Adrenal gland (tissue), 12 donors: Measurements from ENCODE around the gene ACTL10. TPM values are rescaled to one million over a fixed set of nuclear protein-coding genes. Genes with fewer than 3 reads are reported as not detected.
A peak's percentile ranks its signal among the peaks of the same experiment; 100 is the strongest.

Experiments
- DNase-seq, 7 donors: peaks; one replicate each; pipeline ENCODE4 v3.0.0-alpha.2; 2019 to 2020
- H3K27ac ChIP-seq, 5 donors: fragments of 200-600 bp; sonication (generic) in 4 of 5; 1 replicate in 3 of 5; 2 replicates in 2 of 5; pipeline versions ENCODE4 v1.5.1 to v1.8.0; 2016 to 2020; ENCODE audit warnings: mild to moderate bottlenecking in 1 of 5
- H3K27me3 ChIP-seq: fragments of 200-600 bp; 2 replicates; pipeline ENCODE4 v1.8.0; 2021
- H3K36me3 ChIP-seq, 2 donors: fragments of 200-600 bp; replicated peaks in 1 of 2; 1 replicate in 1 of 2; 2 replicates in 1 of 2; pipeline versions ENCODE4 v1.5.1 to v1.8.0; 2018 to 2022
- H3K4me1 ChIP-seq, 2 donors: fragments of 200-600 bp; replicated peaks in 1 of 2; 1 replicate in 1 of 2; 2 replicates in 1 of 2; pipeline versions ENCODE4 v1.5.1 to v1.8.0; 2018 to 2021
- H3K4me3 ChIP-seq, 4 donors: fragments of 200-600 bp; sonication (generic) in 3 of 4; one replicate each; pipeline ENCODE4 v1.5.1; 2016 to 2018
- H3K9me3 ChIP-seq, 3 donors: fragments of 200-600 bp; sonication (generic) in 1 of 3; replicated peaks in 1 of 3; 1 replicate in 2 of 3; 2 replicates in 1 of 3; pipeline versions ENCODE4 v1.5.1 to v1.8.0; 2016 to 2021
- POLR2A ChIP-seq, 2 donors: fragments of 450-650 bp; IDR thresholded peaks; one replicate each; pipeline ENCODE4 v1.6.1; 2017; ENCODE audit warnings: antibody characterized with exemption in 2 of 2, mild to moderate bottlenecking in 2 of 2, moderate library complexity in 1 of 2
- WGBS, 4 donors: extraction: QIAGEN DNeasy Blood & Tissue Kit in 2 of 4; methylation state at CpG; one replicate each; pipeline versions ENCODE4 v1.1.5 to v1.1.7; 2013 to 2017; 5-methylcytosine and 5-hydroxymethylcytosine counted together
- intact Hi-C, 2 donors: fragments of 100-400 bp; cut with DNase I; formaldehyde crosslinking; loops; one replicate each; pipeline versions ENCODE4 v1.14.1 to v1.15.0; 2022 to 2023
- polyA plus RNA-seq, 3 donors: library from polyadenylated mRNA; stranded (reverse); fragments of 200-250 nt in 2 of 3; fragments of 350-450 nt in 1 of 3; fragmentation: Illumina TruSeq in 1 of 3; extraction: RNeasy Lipid Tissue Mini Kit (QIAGEN cat#74804) in 1 of 3; gene quantifications; one replicate each; pipeline ENCODE4 v1.2.3, GENCODE V29; 2013 to 2014
- total RNA-seq, 9 donors: library from RNA; depleted of rRNA in 4 of 9; stranded (reverse); fragments of >200 nt in 4 of 9; fragments of 120-200 nt in 1 of 9; fragmentation: NEBNext Ultra II Directional in 1 of 9; extraction: Animal tissue kit (Norgen Biotek cat#: 25700) in 1 of 9; gene quantifications; one replicate each; pipeline versions ENCODE4 v1.1.0 to v1.2.4, GENCODE V29; 2013 to 2023
- TF ChIP-seq, protein P1 (sequence below), 6 experiments: fragments of 450-650 bp in 4 of 6; fragments of 200-600 bp in 2 of 6; sonication (generic) in 1 of 6; IDR thresholded peaks; 1 replicate in 5 of 6; 2 replicates in 1 of 6; pipeline versions ENCODE4 v1.5.1 to v1.8.0; 2016 to 2021; ENCODE audit warnings: antibody characterized with exemption in 6 of 6, mild to moderate bottlenecking in 2 of 6, moderate library complexity in 1 of 6
- donor health status: healthy with polysubstance abuse.
- donor health status: Bipolar disorder and iron deficiency.
- donor health status: DM: yes; HTN: yes; CAD: no.
- donor health status: DM: no; HTN: no; CAD: no.
- donor health status: DM: no; HTN: no; CAD: no.
- donor health status: DM: yes; HTN: yes; CAD: no.

Gene ACTL10
- total and polyA plus RNA-seq, 12 donors = 0.18 to 3.1 (median 0.58) TPM

DNA sequence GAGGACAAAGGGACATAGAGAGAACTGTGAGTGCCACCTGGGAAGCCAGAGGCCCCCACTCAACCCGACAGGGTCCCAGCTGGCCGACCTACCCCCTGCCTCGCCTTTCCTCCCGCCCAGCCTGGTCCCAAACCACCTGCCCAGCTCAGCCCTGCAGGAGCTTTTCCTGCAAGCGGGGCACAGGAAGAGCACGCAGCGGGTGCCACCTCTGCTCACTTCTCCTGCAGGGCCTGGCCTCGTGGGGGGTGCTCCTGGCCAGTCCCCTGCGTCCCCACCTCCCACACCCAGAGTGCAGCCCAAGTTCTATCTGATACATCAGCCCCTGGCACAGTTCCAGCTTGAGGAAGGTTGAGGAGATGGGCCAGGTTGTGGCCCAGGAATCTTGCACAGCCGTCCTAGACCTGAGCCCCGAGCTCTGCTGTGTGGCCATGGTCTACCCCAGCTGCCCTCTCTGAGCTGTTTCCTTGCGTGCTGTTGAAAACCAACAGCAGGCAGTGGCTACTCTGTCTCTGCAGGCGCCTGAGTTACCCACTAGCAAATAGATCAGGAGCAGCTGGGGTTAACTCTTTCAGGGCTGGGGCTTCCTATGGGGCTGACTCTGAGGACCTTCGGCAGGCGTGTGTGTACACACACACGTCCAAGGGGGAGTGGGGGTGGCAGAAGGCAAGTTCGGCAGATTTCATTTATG, 5.8 kb downstream of the ACTL10 start:
- WGBS, 4 donors = 44 to 52% (median 45%) methylated on average over 7 to 17 of the region's 17 CpGs
- TF ChIP-seq, protein P1, sequence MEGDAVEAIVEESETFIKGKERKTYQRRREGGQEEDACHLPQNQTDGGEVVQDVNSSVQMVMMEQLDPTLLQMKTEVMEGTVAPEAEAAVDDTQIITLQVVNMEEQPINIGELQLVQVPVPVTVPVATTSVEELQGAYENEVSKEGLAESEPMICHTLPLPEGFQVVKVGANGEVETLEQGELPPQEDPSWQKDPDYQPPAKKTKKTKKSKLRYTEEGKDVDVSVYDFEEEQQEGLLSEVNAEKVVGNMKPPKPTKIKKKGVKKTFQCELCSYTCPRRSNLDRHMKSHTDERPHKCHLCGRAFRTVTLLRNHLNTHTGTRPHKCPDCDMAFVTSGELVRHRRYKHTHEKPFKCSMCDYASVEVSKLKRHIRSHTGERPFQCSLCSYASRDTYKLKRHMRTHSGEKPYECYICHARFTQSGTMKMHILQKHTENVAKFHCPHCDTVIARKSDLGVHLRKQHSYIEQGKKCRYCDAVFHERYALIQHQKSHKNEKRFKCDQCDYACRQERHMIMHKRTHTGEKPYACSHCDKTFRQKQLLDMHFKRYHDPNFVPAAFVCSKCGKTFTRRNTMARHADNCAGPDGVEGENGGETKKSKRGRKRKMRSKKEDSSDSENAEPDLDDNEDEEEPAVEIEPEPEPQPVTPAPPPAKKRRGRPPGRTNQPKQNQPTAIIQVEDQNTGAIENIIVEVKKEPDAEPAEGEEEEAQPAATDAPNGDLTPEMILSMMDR (IDR thresholded peaks at IDR 0.05) = no peak
- TF ChIP-seq POLR2A (IDR thresholded peaks at IDR 0.05) = no peak
- Histone ChIP-seq H3K4me3 (peak overlapping the region in 2 of 4 donors; percentile 55 to 97), H3K4me1 (peaks cover 41 to 50% of the 10 kb centered on the region in 2 donors), H3K27me3 (no peaks in the 10 kb centered on the region), H3K27ac (peak overlapping the region in 4 of 5 donors; percentile 89 to 97 (median 94)), H3K9me3 (no peaks in the 10 kb centered on the region), H3K36me3 (peaks cover 0 to 36% of the 10 kb centered on the region in 2 donors)
- intact Hi-C loops = no loop called here
- peak in 5 of 7 donors; percentile 45 to 70 (median 58) for DNase-seq

DNA sequence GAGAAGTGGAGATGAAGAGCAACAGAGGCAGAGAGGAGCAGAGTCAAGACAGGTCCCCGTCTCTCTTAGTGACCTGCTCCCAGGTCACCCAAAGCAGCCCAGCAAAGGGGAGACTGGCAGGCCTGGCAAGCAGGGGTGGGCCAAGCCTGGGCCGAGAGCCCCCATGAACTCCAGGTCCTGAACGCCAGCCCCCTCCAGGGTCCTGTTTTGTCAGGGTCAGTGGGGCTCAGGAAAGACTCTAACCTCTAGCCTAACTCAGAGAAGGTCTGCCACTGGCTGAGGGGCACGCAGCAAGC, 6.3 kb downstream of the ACTL10 start:
- Histone ChIP-seq H3K27ac (peak overlapping the region; percentile 41 to 97 (median 91)), H3K4me1 (peaks cover 36 to 47% of the 10 kb centered on the region in 2 donors), H3K27me3 (no peaks in the 10 kb centered on the region), H3K9me3 (no peaks in the 10 kb centered on the region), H3K4me3 (peak overlapping the region in 2 of 4 donors; percentile 55 to 97), H3K36me3 (peaks cover 0 to 36% of the 10 kb centered on the region in 2 donors)
- TF ChIP-seq POLR2A (IDR thresholded peaks at IDR 0.05) = no peak
- TF ChIP-seq, protein P1 (IDR thresholded peaks at IDR 0.05) = no peak
- 38 to 58% (median 47%) methylated on average over 3 to 4 of the region's 4 CpGs for WGBS, 4 donors
- peak in 1 of 7 donors; percentile 25 for DNase-seq
- intact Hi-C loops = no loop called here

GRCh38 chr20:33673410-33674293, 6.9 kb downstream of the ACTL10 start:
- Histone ChIP-seq H3K4me3 (peak overlapping the region; percentile 11 to 97 (median 52)), H3K27me3 (no peaks in the 10 kb centered on the region), H3K4me1 (peaks cover 34 to 44% of the 10 kb centered on the region in 2 donors), H3K9me3 (no peaks in the 10 kb centered on the region), H3K36me3 (peaks cover 0 to 33% of the 10 kb centered on the region in 2 donors), H3K27ac (peak overlapping the region; percentile 41 to 97 (median 91))
- TF ChIP-seq, protein P1 (IDR thresholded peaks at IDR 0.05) = no peak
- no peak for TF ChIP-seq POLR2A (IDR thresholded peaks at IDR 0.05)
- 6 to 31% (median 12%) methylated on average over 11 to 29 of the region's 29 CpGs for WGBS, 4 donors
- peak in 3 of 7 donors; percentile 39 to 47 (median 40) for DNase-seq
- intact Hi-C loops = no loop called here
